K562 (cell line): Measurements from ENCODE around the gene UBL5. TPM values are rescaled to one million over a fixed set of nuclear protein-coding genes. Genes with fewer than 3 reads are reported as not detected.

Source experiments
- ATF1 ChIP-seq, 2 experiments: fragments of 450-650 bp in 1 of 2; IDR thresholded peaks; 2 replicates each; pipeline ENCODE4 v1.6.1; 2016; ENCODE audit warnings: missing compliant biosample characterization in 1 of 2, missing genetic modification characterization in 1 of 2
- BCL6 ChIP-seq: fragments of 250-450 bp; sonication (Bioruptor Pico); IDR thresholded peaks from 2 replicates; pipeline ENCODE4 v1.4.0; 2020
- CBFA2T2 ChIP-seq: fragments of 450-650 bp; conservative IDR thresholded peaks from 2 replicates; pipeline ENCODE4 v1.6.1; 2017; ENCODE audit warnings: mild to moderate bottlenecking
- CEBPG ChIP-seq, 3 experiments: fragments of 200-800 bp in 1 of 3; sonication (Bioruptor generic) in 1 of 3; sonication (generic) in 1 of 3; formaldehyde crosslinking in 1 of 3; IDR thresholded peaks in 2 of 3; conservative IDR thresholded peaks in 1 of 3; 2 replicates each; pipeline versions ENCODE4 v1.6.1 to v1.8.0; 2016 to 2022; ENCODE audit warnings: missing compliant biosample characterization in 2 of 3, missing genetic modification characterization in 2 of 3, mild to moderate bottlenecking in 1 of 3, missing genetic modification reagents in 1 of 3
- DACH1 ChIP-seq: fragments of 450-650 bp; IDR thresholded peaks from 2 replicates; pipeline ENCODE4 v1.6.1; 2018; ENCODE audit not compliant: partially characterized antibody
- E2F6 ChIP-seq, 2 experiments: IDR thresholded peaks; 2 replicates each; pipeline ENCODE4 v1.6.1; 2011; ENCODE audit warnings: borderline replicate concordance in 1 of 2, control low read depth in 1 of 2, low read depth in 1 of 2, low read length in 1 of 2, mild to moderate bottlenecking in 1 of 2, mixed read lengths in 1 of 2, moderate library complexity in 1 of 2; ENCODE audit not compliant: insufficient read depth in 1 of 2, insufficient read length in 1 of 2, poor library complexity in 1 of 2, severe bottlenecking in 1 of 2; ENCODE audit errors: extremely low read depth in 1 of 2
- HES1 ChIP-seq: fragments of 450-650 bp; IDR thresholded peaks from 2 replicates; pipeline ENCODE4 v1.6.1; 2016; ENCODE audit warnings: low read depth, mild to moderate bottlenecking, moderate library complexity
- MNT ChIP-seq, 2 experiments: fragments of 450-650 bp; conservative IDR thresholded peaks; 2 replicates each; pipeline ENCODE4 v1.6.1; 2017; ENCODE audit warnings: mild to moderate bottlenecking in 2 of 2, moderate library complexity in 2 of 2
- RERE ChIP-seq: sonication (generic); formaldehyde crosslinking; IDR thresholded peaks from 2 replicates; pipeline ENCODE4 v1.8.0; 2023; ENCODE audit warnings: missing genetic modification reagents, mild to moderate bottlenecking, borderline replicate concordance
- SIN3A ChIP-seq, 2 experiments: fragments of 150-350 bp in 1 of 2; IDR thresholded peaks; 2 replicates each; pipeline ENCODE4 v1.6.1; 2011 to 2016; ENCODE audit warnings: borderline replicate concordance in 2 of 2, low read depth in 2 of 2, low read length in 2 of 2, mild to moderate bottlenecking in 2 of 2, moderate library complexity in 2 of 2; ENCODE audit not compliant: control insufficient read depth in 1 of 2
- THAP7 ChIP-seq: fragments of 250-450 bp; sonication (Bioruptor Pico); IDR thresholded peaks from 2 replicates; pipeline ENCODE4 v1.5.0; 2021
- polyA plus RNA-seq, 8 experiments: library from polyadenylated mRNA; depleted of rRNA in 4 of 8; stranded (reverse) in 5 of 8; unstranded in 3 of 8; fragments of >200 nt; fragmentation: Nextera tagmentation in 2 of 8; fragmentation: Illumina TruSeq in 1 of 8; extraction: Ambion mirVana in 2 of 8; extraction: Trizol in 1 of 8; gene quantifications; 2 replicates each; pipeline versions ENCODE4 v1.2.1 to v1.2.3, GENCODE V29; 2011 to 2014; ENCODE audit warnings: inconsistent platforms in 1 of 8, missing spikeins in 1 of 8
- total RNA-seq, 7 experiments: library from RNA; depleted of rRNA in 6 of 7; stranded (reverse); fragments of >200 nt in 6 of 7; fragmentation: Illumina TruSeq in 2 of 7; extraction: Trizol in 2 of 7; gene quantifications; 2 replicates each; pipeline versions ENCODE4 v1.2.1 to v1.2.3, GENCODE V29; 2011 to 2021; ENCODE audit warnings: low replicate concordance in 1 of 7

Gene UBL5
- total and polyA plus RNA-seq, 9 of the 15 experiments (the other 6 are each of a cell fraction or from before 2014, with no cell fraction given) = 410 to 1,266 (median 613) TPM

GRCh38 chr19:9834726-9835506, 7.2 kb downstream of the UBL5 start, which contains the start of gene PIN1 (continued):
- TF ChIP-seq SIN3A (IDR thresholded peaks at IDR 0.05; ENCODE audit: borderline replicate concordance in 2 of 2, control insufficient read depth in 1 of 2, low read depth in 2 of 2, low read length in 2 of 2) (peak in 1 of 2 experiments; percentile 55; a peak in 2 of 4 replicates), DACH1 (no peak), ATF1 (CRISPR knock-in tag; IDR thresholded peaks at IDR 0.05) (no peak), ATF1 (tag; IDR thresholded peaks at IDR 0.05) (peak; percentile 94), RERE (CRISPR knock-in tag) (no peak), HES1 (no peak), MNT (conservative IDR thresholded peaks at IDR 0.05) (peak; percentile 14 to 70; a peak in 1 of 4 replicates), THAP7 (CRISPR knock-in tag) (no peak), CBFA2T2 (no peak), BCL6 (CRISPR knock-in tag) (no peak), E2F6 (IDR thresholded peaks at IDR 0.05; ENCODE audit: borderline replicate concordance in 1 of 2, extremely low read depth in 1 of 2, insufficient read depth in 1 of 2, insufficient read length in 1 of 2, low read depth in 1 of 2, low read length in 1 of 2, poor library complexity in 1 of 2, severe bottlenecking in 1 of 2) (peak in 1 of 2 experiments; percentile 88), CEBPG (CRISPR knock-in tag; IDR thresholded peaks at IDR 0.05) (no peak; the same call in 1 of the 2 replicates), CEBPG (tag; conservative IDR thresholded peaks at IDR 0.05 in 1 of 2, IDR thresholded peaks at IDR 0.05 in 1 of 2) (no peak)
